ENCODE measurements around the gene EEF1AKMT4. TPM values are rescaled to one million over a fixed set of nuclear protein-coding genes. Genes with fewer than 3 reads are reported as not detected.

Gene EEF1AKMT4
- total RNA-seq, 1 experiment from 2014 or later = 8.1 TPM

DNA sequence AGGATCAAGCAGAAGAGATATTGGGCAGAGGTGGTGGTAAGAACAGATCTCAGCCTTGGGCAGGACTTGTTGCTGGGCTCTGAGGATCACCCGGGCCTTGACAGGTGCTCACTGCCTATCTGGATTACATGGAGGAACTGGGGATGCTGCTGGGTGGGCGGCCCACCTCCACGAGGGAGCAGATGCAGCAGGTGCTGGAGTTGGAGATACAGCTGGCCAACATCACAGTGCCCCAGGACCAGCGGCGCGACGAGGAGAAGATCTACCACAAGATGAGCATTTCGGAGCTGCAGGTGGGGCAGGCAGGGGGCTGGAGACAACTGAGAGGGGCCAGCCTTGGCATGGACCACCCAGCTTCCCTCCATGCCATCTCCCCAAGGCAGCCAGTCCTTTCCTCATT is 34.2 kb downstream of the EEF1AKMT4 start:
- Histone ChIP-seq H3K18ac (ENCODE audit: insufficient read length, low read depth, low read length) (no peak overlapping the region), H3K14ac (ENCODE audit: insufficient read depth, low read length) (no peak overlapping the region), H2BK5ac (ENCODE audit: insufficient read length, low read length) (no peak overlapping the region), H3K9me3 (ENCODE audit: control insufficient read depth, low read depth, low read length) (no peaks in the 10 kb centered on the region), H3K79me2 (ENCODE audit: insufficient read depth, low read length) (no peaks in the 10 kb centered on the region), H3K23me2 (ENCODE audit: insufficient read length, low read depth, low read length, poor library complexity, severe bottlenecking) (no peaks in the 10 kb centered on the region), H3K23ac (ENCODE audit: insufficient read length, low read depth, low read length) (no peak overlapping the region), H2BK12ac (ENCODE audit: insufficient read length, low read depth, low read length) (no peak overlapping the region), H3K4me2 (ENCODE audit: insufficient read depth, insufficient read length, low read length) (no peak overlapping the region), H2AFZ (ENCODE audit: low read length) (no peak overlapping the region), H4K5ac (ENCODE audit: insufficient read length, low read depth, low read length) (no peak overlapping the region), H4K8ac (replicated peaks; ENCODE audit: insufficient read length, low read depth, low read length) (no peak overlapping the region), H3K27me3 (ENCODE audit: insufficient read depth, low read length) (no peaks in the 10 kb centered on the region), H3K56ac (ENCODE audit: insufficient read length, low read depth, low read length) (no peak overlapping the region), H3K9ac (ENCODE audit: extremely low read depth, insufficient read length, low read length) (no peak overlapping the region), H3T11ph (ENCODE audit: low read length) (no peak overlapping the region), H2BK120ac (ENCODE audit: low read depth, low read length, poor library complexity, severe bottlenecking) (no peak overlapping the region), H2BK15ac (ENCODE audit: low read depth, low read length) (no peak overlapping the region), H4K91ac (ENCODE audit: insufficient read length, low read depth, low read length) (no peak overlapping the region), H3K27ac (ENCODE audit: insufficient read length, low read depth, low read length) (no peak overlapping the region), H2AK5ac (ENCODE audit: insufficient read length, low read length) (no peak overlapping the region), H3K79me1 (ENCODE audit: insufficient read depth, low read depth, low read length, poor library complexity, severe bottlenecking) (no peaks in the 10 kb centered on the region), H3K4me1 (ENCODE audit: insufficient read depth, low read length) (no peaks in the 10 kb centered on the region), H4K20me1 (ENCODE audit: control insufficient read depth, insufficient read depth, insufficient read length) (no peaks in the 10 kb centered on the region), H2BK20ac (ENCODE audit: low read depth, low read length, poor library complexity, severe bottlenecking) (no peak overlapping the region), H3K4ac (ENCODE audit: low read depth, low read length) (no peak overlapping the region)
- TF ChIP-seq, protein P1, sequence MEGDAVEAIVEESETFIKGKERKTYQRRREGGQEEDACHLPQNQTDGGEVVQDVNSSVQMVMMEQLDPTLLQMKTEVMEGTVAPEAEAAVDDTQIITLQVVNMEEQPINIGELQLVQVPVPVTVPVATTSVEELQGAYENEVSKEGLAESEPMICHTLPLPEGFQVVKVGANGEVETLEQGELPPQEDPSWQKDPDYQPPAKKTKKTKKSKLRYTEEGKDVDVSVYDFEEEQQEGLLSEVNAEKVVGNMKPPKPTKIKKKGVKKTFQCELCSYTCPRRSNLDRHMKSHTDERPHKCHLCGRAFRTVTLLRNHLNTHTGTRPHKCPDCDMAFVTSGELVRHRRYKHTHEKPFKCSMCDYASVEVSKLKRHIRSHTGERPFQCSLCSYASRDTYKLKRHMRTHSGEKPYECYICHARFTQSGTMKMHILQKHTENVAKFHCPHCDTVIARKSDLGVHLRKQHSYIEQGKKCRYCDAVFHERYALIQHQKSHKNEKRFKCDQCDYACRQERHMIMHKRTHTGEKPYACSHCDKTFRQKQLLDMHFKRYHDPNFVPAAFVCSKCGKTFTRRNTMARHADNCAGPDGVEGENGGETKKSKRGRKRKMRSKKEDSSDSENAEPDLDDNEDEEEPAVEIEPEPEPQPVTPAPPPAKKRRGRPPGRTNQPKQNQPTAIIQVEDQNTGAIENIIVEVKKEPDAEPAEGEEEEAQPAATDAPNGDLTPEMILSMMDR (conservative IDR thresholded peaks at IDR 0.05) = no peak
- Mint-ChIP-seq H3K27ac (peak overlapping the region in 1 of 3 experiments; percentile 29; a peak in 1 of 7 replicates), H3K27me3 (ENCODE audit: low read depth) (peaks cover 16% of the 10 kb centered on the region), H3K4me1 (peaks cover 0 to 5% of the 10 kb centered on the region in 2 experiments; a peak in 1 of 4 replicates), H3K9me3 (no peaks in the 10 kb centered on the region), H3K36me3 (ENCODE audit: insufficient read depth in 1 of 3, low read depth in 3 of 3) (no peaks in the 10 kb centered on the region; a peak in 1 of 7 replicates), H3K4me3 (no peak overlapping the region)
- DNase-seq = no peak
- no CpG with 5 or more reads among the region's 8 CpGs for WGBS (ENCODE audit: extremely low coverage, insufficient read length, low lambda C conversion rate)
